Measurements from ENCODE around the gene ZC3H7B.

ZC3H7B gene

DNA sequence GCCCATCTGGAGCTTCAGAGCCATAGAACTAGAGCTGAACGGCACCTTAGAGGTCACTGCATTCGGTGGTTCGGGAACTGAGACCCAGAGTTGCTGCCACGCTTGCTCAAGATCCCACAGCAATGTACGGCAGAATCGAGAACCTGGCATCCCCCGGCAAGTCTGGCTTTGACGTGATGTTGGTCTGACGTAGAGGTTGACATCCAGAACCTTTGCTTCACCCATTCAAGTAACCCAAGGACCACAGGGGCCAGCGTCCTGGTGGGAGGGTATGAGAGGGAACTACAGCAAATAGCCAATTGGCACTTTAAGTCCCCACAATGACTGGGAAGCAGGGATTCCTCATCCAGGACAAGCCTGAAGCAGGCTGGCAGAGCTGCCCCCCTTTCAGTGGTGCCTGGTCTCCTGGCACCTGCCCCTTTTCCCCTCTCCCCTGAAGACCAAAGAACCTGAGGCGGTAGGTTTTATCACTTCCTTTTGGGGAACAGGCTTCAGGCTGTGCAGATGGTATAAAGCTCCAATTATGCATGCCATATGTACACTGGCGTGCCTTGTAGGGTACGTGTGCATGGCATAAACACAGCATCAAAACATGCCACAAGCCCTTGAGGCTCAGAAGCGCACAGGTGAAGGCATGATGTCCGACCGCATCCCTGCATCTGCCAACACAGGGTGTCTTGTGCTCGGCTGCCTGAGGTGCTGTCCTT lies 65.2 kb downstream of the ZC3H7B start:
- 73% methylated on average over 15 of the region's 17 CpGs for WGBS (ENCODE audit: insufficient coverage)
- POLR2A ChIA-PET: interaction anchor here (0.6 to 1.1 kb wide), 2 partner anchors 15 to 570 kb away, joined by 3 to 5 read pairs; partner anchors contain the start of gene TEF
- H3K27me3 ChIP-seq (replicated peaks in 2 of 5; ENCODE audit: control insufficient read depth in 4 of 5, insufficient read depth in 5 of 5, low read length in 4 of 5): no peaks in the 10 kb centered on the region
- H3K9me3 ChIP-seq (ENCODE audit: control extremely low read depth in 1 of 5, control insufficient read depth in 4 of 5, insufficient read depth in 2 of 5, low read depth in 1 of 5, low read length in 4 of 5): no peaks in the 10 kb centered on the region
- peaks cover 0 to 18% (median 16%) of the 10 kb centered on the region in 4 experiments for H3K4me1 ChIP-seq (ENCODE audit: control extremely low read depth in 1 of 4, control insufficient read depth in 4 of 4, insufficient read depth in 4 of 4, low read length in 3 of 4)
- CTCF ChIA-PET: interaction anchor here (0.6 to 2.4 kb wide), 4 partner anchors 15 to 444 kb away, joined by 3 to 12 read pairs (median 3); partner anchors contain the start of genes TEF and ZC3H7B
- peak in 2 of 3 donors; percentile 34 to 46 for DNase-seq
- H3K36me3 ChIP-seq (ENCODE audit: control insufficient read depth in 4 of 4, insufficient read depth in 4 of 4, low read length in 3 of 4): peaks cover 0 to 3% (median under 1%) of the 10 kb centered on the region in 4 experiments
- peak overlapping the region in 6 of 7 experiments; percentile 19 to 69 (median 50) for H3K4me3 ChIP-seq (ENCODE audit: control insufficient read depth in 1 of 7, extremely low read depth in 1 of 7, insufficient read depth in 4 of 7, low read depth in 2 of 7, low read length in 6 of 7)
- H3K27ac ChIP-seq (ENCODE audit: insufficient read depth in 1 of 2, low read depth in 1 of 2, low read length in 2 of 2, poor library complexity in 1 of 2, severe bottlenecking in 2 of 2): no peak overlapping the region

DNA sequence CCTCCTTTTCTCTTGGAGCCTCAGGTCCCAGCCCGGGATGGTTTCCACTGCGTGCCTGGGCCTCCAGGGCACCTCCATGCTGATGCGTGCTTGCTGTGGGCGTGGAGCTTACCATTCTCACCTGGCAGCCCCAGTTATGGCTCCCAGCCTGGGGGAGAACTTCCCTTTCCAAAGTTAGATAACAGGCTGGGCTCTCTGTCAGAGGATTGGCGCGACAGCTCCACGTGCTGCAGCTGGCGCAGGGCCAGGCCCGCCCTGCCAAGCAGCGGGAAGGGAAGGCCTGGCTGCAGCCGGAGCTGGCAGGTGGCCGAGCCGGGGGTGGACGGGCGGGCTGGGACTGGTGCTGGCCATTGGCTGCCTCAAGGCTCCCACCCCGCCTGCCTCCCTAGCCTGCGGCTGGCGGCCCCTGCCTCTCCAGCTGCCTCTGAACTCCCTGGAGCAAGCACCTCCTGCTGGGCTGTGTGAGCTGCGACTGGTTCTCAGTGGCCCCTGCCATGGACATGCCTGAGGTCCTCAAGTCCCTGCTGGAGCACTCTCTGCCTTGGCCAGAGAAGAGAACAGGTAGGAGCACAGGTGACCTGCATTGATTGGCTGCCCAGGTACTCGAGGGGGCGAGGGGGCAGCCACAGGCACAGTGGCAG lies 65.8 kb downstream of the ZC3H7B start:
- no peak overlapping the region for H3K27ac ChIP-seq (ENCODE audit: insufficient read depth in 1 of 2, low read depth in 1 of 2, low read length in 2 of 2, poor library complexity in 1 of 2, severe bottlenecking in 2 of 2)
- H3K4me1 ChIP-seq (ENCODE audit: control extremely low read depth in 1 of 4, control insufficient read depth in 4 of 4, insufficient read depth in 4 of 4, low read length in 3 of 4): peaks cover 0 to 18% (median 16%) of the 10 kb centered on the region in 4 experiments
- peak; percentile 74 to 87 (median 84) for DNase-seq
- H3K36me3 ChIP-seq (ENCODE audit: control insufficient read depth in 4 of 4, insufficient read depth in 4 of 4, low read length in 3 of 4): no peaks in the 10 kb centered on the region
- no peaks in the 10 kb centered on the region for H3K9me3 ChIP-seq (ENCODE audit: control extremely low read depth in 1 of 5, control insufficient read depth in 4 of 5, insufficient read depth in 2 of 5, low read depth in 1 of 5, low read length in 4 of 5)
- no peaks in the 10 kb centered on the region for H3K27me3 ChIP-seq (replicated peaks in 2 of 5; ENCODE audit: control insufficient read depth in 4 of 5, insufficient read depth in 5 of 5, low read length in 4 of 5)
- ChIA-PET POLR2A (interaction anchor here (0.6 to 1.1 kb wide), 2 partner anchors 14 to 570 kb away, joined by 3 to 5 read pairs; partner anchors contain the start of gene TEF), CTCF (interaction anchor here (1.1 to 2.4 kb wide), 4 partner anchors 14 to 444 kb away, joined by 3 to 12 read pairs (median 3); partner anchors contain the start of genes TEF and ZC3H7B)
- WGBS (ENCODE audit: insufficient coverage): 6% methylated on average over 18 of the region's 21 CpGs
- H3K4me3 ChIP-seq (ENCODE audit: control insufficient read depth in 1 of 7, extremely low read depth in 1 of 7, insufficient read depth in 4 of 7, low read depth in 2 of 7, low read length in 6 of 7): peak overlapping the region in 6 of 7 experiments; percentile 19 to 69 (median 50)

DNA sequence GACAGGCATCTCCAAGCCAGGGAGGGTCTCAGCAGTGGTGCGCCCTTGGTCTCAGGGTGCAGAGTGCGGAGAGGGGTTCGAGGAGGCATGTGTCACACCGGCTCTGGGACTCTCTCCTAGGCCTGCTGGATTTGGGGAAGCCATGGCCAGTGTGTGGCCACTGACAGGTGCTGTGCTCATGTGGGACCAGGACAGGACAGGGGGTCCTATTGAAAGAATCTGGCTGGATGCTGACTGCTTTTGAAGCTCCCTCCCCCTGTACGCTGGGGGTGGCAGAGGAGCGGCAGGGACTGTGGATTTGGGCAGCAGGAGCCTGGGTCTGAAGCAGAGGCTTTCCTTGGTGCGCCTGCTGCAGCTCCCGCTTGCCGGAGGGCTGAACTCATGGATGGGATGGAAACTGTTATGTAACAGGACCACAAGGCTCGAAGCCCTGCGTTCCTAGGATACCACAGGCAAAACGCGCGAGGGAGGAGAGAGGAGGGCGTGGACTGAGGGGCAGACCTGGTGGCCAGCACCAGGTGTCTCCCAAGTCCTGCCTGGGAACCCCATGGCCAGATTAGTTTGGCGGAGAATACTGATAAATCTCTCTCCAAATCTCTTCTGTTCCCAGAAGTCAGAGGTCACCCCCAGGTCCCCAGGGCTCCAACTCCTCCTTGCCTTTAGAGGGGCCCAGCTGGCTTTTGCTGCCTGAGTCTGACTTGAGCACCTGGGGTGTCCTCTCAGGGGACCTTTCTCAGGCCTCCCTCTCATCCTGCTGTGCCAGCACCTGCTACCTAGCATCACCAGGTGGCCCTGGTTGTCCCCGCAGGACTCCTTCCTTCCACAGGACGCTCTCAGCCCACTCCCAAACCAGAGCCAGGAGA lies 66.6 kb downstream of the ZC3H7B start:
- Histone ChIP-seq H3K27ac (ENCODE audit: insufficient read depth in 1 of 2, low read depth in 1 of 2, low read length in 2 of 2, poor library complexity in 1 of 2, severe bottlenecking in 2 of 2) (no peak overlapping the region), H3K9me3 (ENCODE audit: control extremely low read depth in 1 of 5, control insufficient read depth in 4 of 5, insufficient read depth in 2 of 5, low read depth in 1 of 5, low read length in 4 of 5) (no peaks in the 10 kb centered on the region), H3K27me3 (replicated peaks in 2 of 5; ENCODE audit: control insufficient read depth in 4 of 5, insufficient read depth in 5 of 5, low read length in 4 of 5) (no peaks in the 10 kb centered on the region), H3K4me3 (ENCODE audit: control insufficient read depth in 1 of 7, extremely low read depth in 1 of 7, insufficient read depth in 4 of 7, low read depth in 2 of 7, low read length in 6 of 7) (peak overlapping the region in 3 of 7 experiments; percentile 36 to 69 (median 62)), H3K4me1 (ENCODE audit: control extremely low read depth in 1 of 4, control insufficient read depth in 4 of 4, insufficient read depth in 4 of 4, low read length in 3 of 4) (peaks cover 0 to 18% (median 16%) of the 10 kb centered on the region in 4 experiments), H3K36me3 (ENCODE audit: control insufficient read depth in 4 of 4, insufficient read depth in 4 of 4, low read length in 3 of 4) (no peaks in the 10 kb centered on the region)
- ChIA-PET CTCF (interaction anchor here (1.1 to 2.4 kb wide), 4 partner anchors 13 to 445 kb away, joined by 3 to 12 read pairs (median 3); partner anchors contain the start of genes TEF and ZC3H7B), POLR2A (no interaction called here)
- 87% methylated on average over 15 of the region's 18 CpGs for WGBS (ENCODE audit: insufficient coverage)
- DNase-seq: no peak

- Histone ChIP-seq H3K4me1 (ENCODE audit: control extremely low read depth in 1 of 4, control insufficient read depth in 4 of 4, insufficient read depth in 4 of 4, low read length in 3 of 4) (peaks cover 0 to 18% (median 16%) of the 10 kb centered on the region in 4 experiments), H3K9me3 (ENCODE audit: control extremely low read depth in 1 of 5, control insufficient read depth in 4 of 5, insufficient read depth in 2 of 5, low read depth in 1 of 5, low read length in 4 of 5) (no peaks in the 10 kb centered on the region), H3K36me3 (ENCODE audit: control insufficient read depth in 4 of 4, insufficient read depth in 4 of 4, low read length in 3 of 4) (no peaks in the 10 kb centered on the region), H3K4me3 (ENCODE audit: control insufficient read depth in 1 of 7, extremely low read depth in 1 of 7, insufficient read depth in 4 of 7, low read depth in 2 of 7, low read length in 6 of 7) (no peak overlapping the region), H3K27me3 (replicated peaks in 2 of 5; ENCODE audit: control insufficient read depth in 4 of 5, insufficient read depth in 5 of 5, low read length in 4 of 5) (no peaks in the 10 kb centered on the region), H3K27ac (ENCODE audit: insufficient read depth in 1 of 2, low read depth in 1 of 2, low read length in 2 of 2, poor library complexity in 1 of 2, severe bottlenecking in 2 of 2) (no peak overlapping the region)
- no peak for DNase-seq
- CTCF ChIA-PET: interaction anchor here (1.4 kb wide), 1 partner anchor 25 kb away, joined by 4 read pairs; no protein-coding TSS in a partner anchor
- WGBS (ENCODE audit: insufficient coverage): 98% methylated on average over 14 of the region's 19 CpGs
- POLR2A ChIA-PET: no interaction called here
These were observed 67.5 kb downstream of the ZC3H7B start for GRCh38 chr22:41368543-41369423.

DNA sequence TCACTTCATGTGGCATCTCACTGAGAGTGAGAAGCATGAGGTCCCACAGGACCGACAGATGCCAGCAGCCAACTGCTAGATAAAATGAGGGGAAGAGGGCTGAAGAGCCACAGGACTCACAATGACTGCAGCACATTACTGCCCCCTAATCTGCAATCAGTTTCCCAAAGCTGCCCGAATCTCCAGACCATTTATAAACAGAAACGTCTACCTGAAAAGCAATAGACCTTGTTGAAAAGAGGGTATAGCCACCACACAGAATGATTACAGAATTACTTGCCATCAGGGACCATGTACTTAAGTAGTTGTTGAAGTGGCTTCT lies 68.1 kb downstream of the ZC3H7B start:
- no peak overlapping the region for H3K4me3 ChIP-seq (ENCODE audit: control insufficient read depth in 1 of 7, extremely low read depth in 1 of 7, insufficient read depth in 4 of 7, low read depth in 2 of 7, low read length in 6 of 7)
- H3K36me3 ChIP-seq (ENCODE audit: control insufficient read depth in 4 of 4, insufficient read depth in 4 of 4, low read length in 3 of 4): no peaks in the 10 kb centered on the region
- H3K4me1 ChIP-seq (ENCODE audit: control extremely low read depth in 1 of 4, control insufficient read depth in 4 of 4, insufficient read depth in 4 of 4, low read length in 3 of 4): peaks cover 0 to 18% (median 16%) of the 10 kb centered on the region in 4 experiments
- no peak for DNase-seq
- H3K9me3 ChIP-seq (ENCODE audit: control extremely low read depth in 1 of 5, control insufficient read depth in 4 of 5, insufficient read depth in 2 of 5, low read depth in 1 of 5, low read length in 4 of 5): no peaks in the 10 kb centered on the region
- ChIA-PET CTCF (interaction anchor here (1.4 kb wide), 1 partner anchor 26 kb away, joined by 4 read pairs; no protein-coding TSS in a partner anchor), POLR2A (no interaction called here)
- WGBS (ENCODE audit: insufficient coverage): 60% methylated on average over 1 of the region's 3 CpGs
- H3K27ac ChIP-seq (ENCODE audit: insufficient read depth in 1 of 2, low read depth in 1 of 2, low read length in 2 of 2, poor library complexity in 1 of 2, severe bottlenecking in 2 of 2): no peak overlapping the region
- no peaks in the 10 kb centered on the region for H3K27me3 ChIP-seq (replicated peaks in 2 of 5; ENCODE audit: control insufficient read depth in 4 of 5, insufficient read depth in 5 of 5, low read length in 4 of 5)

- no peak overlapping the region for H3K27ac ChIP-seq (ENCODE audit: insufficient read depth in 1 of 2, low read depth in 1 of 2, low read length in 2 of 2, poor library complexity in 1 of 2, severe bottlenecking in 2 of 2)
- POLR2A ChIA-PET: no interaction called here
- WGBS (ENCODE audit: insufficient coverage): 91% methylated on average over 4 of the region's 9 CpGs
These were observed 68.5 kb downstream of the ZC3H7B start for GRCh38 chr22:41369837-41370236.

More at GRCh38 chr22:41369837-41370236, 68.5 kb downstream of the ZC3H7B start:
- no peaks in the 10 kb centered on the region for H3K9me3 ChIP-seq (ENCODE audit: control extremely low read depth in 1 of 5, control insufficient read depth in 4 of 5, insufficient read depth in 2 of 5, low read depth in 1 of 5, low read length in 4 of 5)
- no peaks in the 10 kb centered on the region for H3K27me3 ChIP-seq (replicated peaks in 2 of 5; ENCODE audit: control insufficient read depth in 4 of 5, insufficient read depth in 5 of 5, low read length in 4 of 5)
- DNase-seq: no peak
- no peaks in the 10 kb centered on the region for H3K36me3 ChIP-seq (ENCODE audit: control insufficient read depth in 4 of 4, insufficient read depth in 4 of 4, low read length in 3 of 4)
- H3K4me1 ChIP-seq (ENCODE audit: control extremely low read depth in 1 of 4, control insufficient read depth in 4 of 4, insufficient read depth in 4 of 4, low read length in 3 of 4): peaks cover 0 to 18% (median 16%) of the 10 kb centered on the region in 4 experiments
- H3K4me3 ChIP-seq (ENCODE audit: control insufficient read depth in 1 of 7, extremely low read depth in 1 of 7, insufficient read depth in 4 of 7, low read depth in 2 of 7, low read length in 6 of 7): no peak overlapping the region
- CTCF ChIA-PET: interaction anchor here (1.4 kb wide), 1 partner anchor 26 kb away, joined by 4 read pairs; no protein-coding TSS in a partner anchor
